HCT116 (cell line): ENCODE measurements around the gene ZC3H12C. TPM values are rescaled to one million over a fixed set of nuclear protein-coding genes. Genes with fewer than 3 reads are reported as not detected.

Experiments used
- ATAC-seq: fragments of 200-7000 bp; cut with Tn5 transposase; 2 replicates; pipeline ENCODE4 v1.9.1; 2020; ENCODE audit warnings: mild to moderate bottlenecking, moderate library complexity
- BruUV-seq: library from RNA; stranded (reverse); fragments of 400-500 nt; replicated peaks from 2 replicates; lab custom pipeline; 2021; lab: Mats Ljungman, UMichigan
- CTCF ChIA-PET: fragments of 300-600 bp; sonication (Branson Sonifier 250); formaldehyde crosslinking; loops from one replicate; lab custom pipeline; 2021; ENCODE audit warnings: antibody characterized with exemption; lab: Charles Lee
- POLR2A ChIA-PET: fragments of 300-600, 350-600 bp; sonication (Branson Sonifier 250); formaldehyde crosslinking; loops from one replicate; lab custom pipeline; 2021; ENCODE audit warnings: antibody characterized with exemption; lab: Charles Lee
- RAD21 ChIA-PET, 2 experiments: fragments of 300-600 bp; sonication (Branson Sonifier 250); formaldehyde crosslinking; loops; one replicate each; lab custom pipeline; 2023; ENCODE audit warnings: low total read pairs in 2 of 2; ENCODE audit not compliant: uncharacterized antibody in 2 of 2, unreplicated experiment in 2 of 2, low non-redundant PET in 1 of 2; lab: Charles Lee
- DNase-seq: peaks from one replicate; pipeline ENCODE4 v3.0.0-alpha.2; 2010; ENCODE audit warnings: low read depth, low spot score
- H2AFZ ChIP-seq: fragments of 200-600 bp; shearing (Covaris generic), sonication (generic); 2 replicates; pipeline ENCODE4 v1.6.1; 2017; ENCODE audit warnings: low read depth, mixed run types, mixed read lengths, antibody characterized with exemption, low read length; ENCODE audit not compliant: poor library complexity, severe bottlenecking
- H3K27ac ChIP-seq: 2 replicates; pipeline ENCODE4 v1.5.1; 2012; ENCODE audit warnings: low read depth, low read length
- H3K27me3 ChIP-seq: fragments of 200-600 bp; sonication (generic); 2 replicates; pipeline ENCODE4 v1.6.1; 2016; ENCODE audit warnings: mixed run types, low read length, mixed read lengths; ENCODE audit not compliant: insufficient read depth
- H3K36me3 ChIP-seq, 2 experiments: fragments of 200-500 bp in 1 of 2; fragments of 200-600 bp in 1 of 2; sonication (Bioruptor generic) in 1 of 2; sonication (generic) in 1 of 2; 2 replicates each; pipeline versions ENCODE4 v1.5.1 to v1.6.1; 2014 to 2016; ENCODE audit warnings: low read length in 2 of 2, inconsistent platforms in 1 of 2, mixed read lengths in 1 of 2, mixed run types in 1 of 2; ENCODE audit not compliant: insufficient read depth in 2 of 2, control insufficient read depth in 1 of 2
- H3K4me1 ChIP-seq, 2 experiments: fragments of 200-600 bp in 1 of 2; sonication (generic) in 1 of 2; 2 replicates each; pipeline versions ENCODE4 v1.5.1 to v1.6.1; 2012 to 2017; ENCODE audit warnings: low read length in 2 of 2, inconsistent platforms in 1 of 2, mild to moderate bottlenecking in 1 of 2, mixed read lengths in 1 of 2, mixed run types in 1 of 2, moderate library complexity in 1 of 2; ENCODE audit not compliant: insufficient read depth in 2 of 2, control insufficient read depth in 1 of 2
- H3K4me2 ChIP-seq: fragments of 200-600 bp; sonication (generic); 2 replicates; pipeline ENCODE4 v1.6.1; 2017; ENCODE audit warnings: mixed run types, low read length, mixed read lengths
- H3K4me3 ChIP-seq, 2 experiments: fragments of 200-600 bp in 1 of 2; sonication (generic) in 1 of 2; replicated peaks in 1 of 2; 2 replicates each; pipeline ENCODE4 v1.5.1; 2011 to 2016; ENCODE audit warnings: low read length in 2 of 2, control low read depth in 1 of 2, low read depth in 1 of 2, mild to moderate bottlenecking in 1 of 2, mixed read lengths in 1 of 2, mixed run types in 1 of 2
- H3K79me2 ChIP-seq: fragments of 200-600 bp; sonication (generic); 2 replicates; pipeline ENCODE4 v1.6.1; 2017; ENCODE audit warnings: mild to moderate bottlenecking, mixed run types, low read length, moderate library complexity, mixed read lengths; ENCODE audit not compliant: insufficient read depth
- H3K9ac ChIP-seq: fragments of 200-600 bp; sonication (generic); 2 replicates; pipeline ENCODE4 v1.6.1; 2016; ENCODE audit warnings: low read length, mixed read lengths
- H3K9me2 ChIP-seq: fragments of 200-600 bp; sonication (generic), shearing (Covaris generic); 2 replicates; pipeline ENCODE4 v1.6.1; 2017; ENCODE audit warnings: mixed run types, mild to moderate bottlenecking, moderate library complexity; ENCODE audit not compliant: insufficient read depth
- H3K9me3 ChIP-seq, 2 experiments: fragments of 200-500 bp in 1 of 2; fragments of 200-600 bp in 1 of 2; sonication (Bioruptor generic) in 1 of 2; sonication (generic) in 1 of 2; 2 replicates each; pipeline ENCODE4 v1.6.1; 2014 to 2017; ENCODE audit warnings: low read length in 2 of 2, mixed read lengths in 2 of 2, inconsistent platforms in 1 of 2, low read depth in 1 of 2, mild to moderate bottlenecking in 1 of 2, mixed run types in 1 of 2, moderate library complexity in 1 of 2; ENCODE audit not compliant: control insufficient read depth in 1 of 2, insufficient read depth in 1 of 2
- H4K20me1 ChIP-seq: fragments of 200-600 bp; sonication (generic), shearing (Covaris generic); 2 replicates; pipeline ENCODE4 v1.6.1; 2017; ENCODE audit warnings: mixed run types, mild to moderate bottlenecking, moderate library complexity; ENCODE audit not compliant: insufficient read depth
- ATF3 ChIP-seq: IDR thresholded peaks from 2 replicates; pipeline ENCODE4 v1.6.1; 2012
- CEBPB ChIP-seq: IDR thresholded peaks from 2 replicates; pipeline ENCODE4 v1.6.1; 2012; ENCODE audit warnings: low read depth
- JUND ChIP-seq: IDR thresholded peaks from 2 replicates; pipeline ENCODE4 v1.6.1; 2012
- RAD21 ChIP-seq: IDR thresholded peaks from 2 replicates; pipeline ENCODE4 v1.6.1; 2012; ENCODE audit warnings: low read depth, mild to moderate bottlenecking
- REST ChIP-seq: IDR thresholded peaks from 2 replicates; pipeline ENCODE4 v1.6.1; 2012; ENCODE audit warnings: low read depth
- SIN3A ChIP-seq: IDR thresholded peaks from 2 replicates; pipeline ENCODE4 v1.6.1; 2012; ENCODE audit warnings: low read depth
- SP1 ChIP-seq: IDR thresholded peaks from 2 replicates; pipeline ENCODE4 v1.6.1; 2012; ENCODE audit warnings: low read depth
- TCF7L2 ChIP-seq: IDR thresholded peaks from 2 replicates; pipeline ENCODE4 v1.7.0; 2011; ENCODE audit warnings: borderline replicate concordance, inconsistent platforms; ENCODE audit not compliant: insufficient read depth, insufficient read length; ENCODE audit errors: extremely low read depth
- YY1 ChIP-seq: IDR thresholded peaks from 2 replicates; pipeline ENCODE4 v1.6.1; 2011; ENCODE audit warnings: low read length, low read depth, moderate library complexity, mild to moderate bottlenecking; ENCODE audit not compliant: insufficient replicate concordance; ENCODE audit errors: extremely low read depth
- ZFX ChIP-seq: fragments of 450-650 bp; IDR thresholded peaks from 2 replicates; pipeline ENCODE4 v1.6.1; 2017
- ZNF274 ChIP-seq: fragments of 200-500 bp; sonication (Bioruptor generic); IDR thresholded peaks from 2 replicates; pipeline ENCODE4 v1.6.1; 2014; ENCODE audit warnings: mild to moderate bottlenecking, low read depth, low read length, inconsistent platforms
- intact Hi-C: fragments of 100-400 bp; cut with micrococcal nuclease; formaldehyde crosslinking; loops from 2 replicates; pipeline ENCODE4 v1.10.0; 2022
- total RNA-seq: library from RNA; stranded (reverse); gene quantifications from one replicate; pipeline ENCODE4 v1.2.1, GENCODE V29; 2021; ENCODE audit not compliant: unreplicated experiment

ZC3H12C gene
- total RNA-seq, 1 experiment from 2014 or later, result 10.2 TPM

GRCh38 chr11:110196241-110196754 is 103.1 kb downstream of the ZC3H12C start (continued):
- no peak for TF ChIP-seq ATF3
- peak; percentile 60 for TF ChIP-seq SP1
- TF ChIP-seq TCF7L2, result no peak

GRCh38 chr11:110196884-110197420 is 103.8 kb downstream of the ZC3H12C start:
- POLR2A ChIA-PET, result no interaction called here
- Histone ChIP-seq H4K20me1 (0 out of 2 replicates have a peak, but pooled peaks cover 3% of the 10 kb centered on the region), H3K27me3 (no peaks in the 10 kb centered on the region), H3K9ac (peak overlapping the region; percentile 13; the same call in 1 of the 2 replicates), H3K4me1 (peaks cover 44 to 46% of the 10 kb centered on the region in 2 experiments), H2AFZ (no peak overlapping the region), H3K79me2 (no peaks in the 10 kb centered on the region), H3K4me2 (peak overlapping the region; percentile 53), H3K9me2 (no peaks in the 10 kb centered on the region), H3K27ac (peak overlapping the region; percentile 80), H3K9me3 (no peaks in the 10 kb centered on the region), H3K4me3 (no peak overlapping the region), H3K36me3 (no peaks in the 10 kb centered on the region)
- BruUV-seq, result no TSS peak
- no peak for ATAC-seq
- no peak for DNase-seq
- RAD21 ChIA-PET, result no interaction called here
- CTCF ChIA-PET, result interaction anchor here (0.9 to 1.5 kb wide), 4 partner anchors 8 to 238 kb away, joined by 3 to 7 read pairs (median 3); no protein-coding TSS in a partner anchor
- intact Hi-C loops, result loop anchor here (10.0 kb wide), 1 partner anchor 1238 kb away; no protein-coding TSS in a partner anchor
- no peak for TF ChIP-seq ZNF274
- no peak for TF ChIP-seq JUND
- TF ChIP-seq REST, result no peak
- no peak for TF ChIP-seq YY1
- no peak for TF ChIP-seq CEBPB
- no peak for TF ChIP-seq TCF7L2
- TF ChIP-seq ZFX, result no peak
- TF ChIP-seq SIN3A, result no peak
- TF ChIP-seq RAD21, result no peak
